Liver (tissue), 3 donors: ENCODE results near the gene DNAJB6.

Experiments
- ATF3 ChIP-seq: IDR thresholded peaks from 2 replicates; pipeline ENCODE4 v1.6.1; 2016; ENCODE audit warnings: antibody characterized with exemption
- EGR1 ChIP-seq, 2 donors: IDR thresholded peaks; 2 replicates each; pipeline ENCODE4 v1.6.1; 2016 to 2018; ENCODE audit warnings: antibody characterized with exemption in 2 of 2, low read depth in 2 of 2
- HNF4A ChIP-seq, 2 donors: conservative IDR thresholded peaks; 2 replicates each; pipeline ENCODE4 v1.6.1; 2016; ENCODE audit warnings: antibody characterized with exemption in 2 of 2, mild to moderate bottlenecking in 2 of 2
- REST ChIP-seq: IDR thresholded peaks from 2 replicates; pipeline ENCODE4 v1.6.1; 2016; ENCODE audit warnings: antibody characterized with exemption, mild to moderate bottlenecking
- RXRA ChIP-seq, 2 donors: IDR thresholded peaks; 2 replicates each; pipeline ENCODE4 v1.6.1; 2017 to 2018; ENCODE audit warnings: antibody characterized with exemption in 2 of 2, mild to moderate bottlenecking in 1 of 2
- TAF1 ChIP-seq: conservative IDR thresholded peaks from 2 replicates; pipeline ENCODE4 v1.6.1; 2016; ENCODE audit warnings: antibody characterized with exemption, mild to moderate bottlenecking
- TF ChIP-seq, protein P1 (sequence below): fragments of 150-350 bp; IDR thresholded peaks from 2 replicates; pipeline ENCODE4 v1.5.1; 2017; ENCODE audit warnings: improper control_type of control experiment, low read depth, low read length; ENCODE audit not compliant: missing input control
- donor health status: healthy.
- donor health status: healthy.

GRCh38 chr7:157397036-157397720 is 60.4 kb downstream of the DNAJB6 start:
- TF ChIP-seq TAF1 (no peak), RXRA (IDR thresholded peaks at IDR 0.05) (no peak), REST (no peak), ATF3 (no peak), HNF4A (conservative IDR thresholded peaks at IDR 0.05) (no peak), EGR1 (IDR thresholded peaks at IDR 0.05; ENCODE audit: low read depth in 2 of 2) (no peak)
- TF ChIP-seq, protein P1, sequence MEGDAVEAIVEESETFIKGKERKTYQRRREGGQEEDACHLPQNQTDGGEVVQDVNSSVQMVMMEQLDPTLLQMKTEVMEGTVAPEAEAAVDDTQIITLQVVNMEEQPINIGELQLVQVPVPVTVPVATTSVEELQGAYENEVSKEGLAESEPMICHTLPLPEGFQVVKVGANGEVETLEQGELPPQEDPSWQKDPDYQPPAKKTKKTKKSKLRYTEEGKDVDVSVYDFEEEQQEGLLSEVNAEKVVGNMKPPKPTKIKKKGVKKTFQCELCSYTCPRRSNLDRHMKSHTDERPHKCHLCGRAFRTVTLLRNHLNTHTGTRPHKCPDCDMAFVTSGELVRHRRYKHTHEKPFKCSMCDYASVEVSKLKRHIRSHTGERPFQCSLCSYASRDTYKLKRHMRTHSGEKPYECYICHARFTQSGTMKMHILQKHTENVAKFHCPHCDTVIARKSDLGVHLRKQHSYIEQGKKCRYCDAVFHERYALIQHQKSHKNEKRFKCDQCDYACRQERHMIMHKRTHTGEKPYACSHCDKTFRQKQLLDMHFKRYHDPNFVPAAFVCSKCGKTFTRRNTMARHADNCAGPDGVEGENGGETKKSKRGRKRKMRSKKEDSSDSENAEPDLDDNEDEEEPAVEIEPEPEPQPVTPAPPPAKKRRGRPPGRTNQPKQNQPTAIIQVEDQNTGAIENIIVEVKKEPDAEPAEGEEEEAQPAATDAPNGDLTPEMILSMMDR, result no peak
